GM12878 (cell line): ENCODE measurements around the gene ARIH2. TPM values are rescaled to one million over a fixed set of nuclear protein-coding genes. Genes with fewer than 3 reads are reported as not detected.

Source experiments
- BMI1 ChIP-seq: fragments of 450-650 bp; IDR thresholded peaks from 2 replicates; pipeline ENCODE4 v1.6.1; 2016; ENCODE audit warnings: mild to moderate bottlenecking, moderate library complexity, borderline replicate concordance
- E2F8 ChIP-seq: fragments of 450-650 bp; IDR thresholded peaks from 2 replicates; pipeline ENCODE4 v1.6.1; 2018; ENCODE audit warnings: mild to moderate bottlenecking, low read depth, moderate library complexity; ENCODE audit not compliant: partially characterized antibody
- E4F1 ChIP-seq: fragments of 450-650 bp; IDR thresholded peaks from 2 replicates; pipeline ENCODE4 v1.6.1; 2018; ENCODE audit warnings: borderline replicate concordance, mild to moderate bottlenecking; ENCODE audit not compliant: partially characterized antibody
- JUNB ChIP-seq: IDR thresholded peaks from 2 replicates; pipeline ENCODE4 v1.6.1; 2016; ENCODE audit warnings: antibody characterized with exemption, mild to moderate bottlenecking
- MTA2 ChIP-seq: fragments of 450-650 bp; IDR thresholded peaks from 2 replicates; pipeline ENCODE4 v1.6.1; 2016; ENCODE audit warnings: low read depth, mild to moderate bottlenecking, moderate library complexity
- PAX5 ChIP-seq: IDR thresholded peaks from 2 replicates; pipeline ENCODE4 v1.6.1; 2011; ENCODE audit warnings: low read depth, low read length, borderline replicate concordance
- TAF1 ChIP-seq: IDR thresholded peaks from 2 replicates; pipeline ENCODE4 v1.6.1; 2011; ENCODE audit warnings: mild to moderate bottlenecking, low read depth, low read length, borderline replicate concordance
- TCF3 ChIP-seq: IDR thresholded peaks from 2 replicates; pipeline ENCODE4 v1.6.1; 2012; ENCODE audit warnings: low read depth, mild to moderate bottlenecking, low read length, borderline replicate concordance; ENCODE audit not compliant: insufficient read depth
- USF2 ChIP-seq: IDR thresholded peaks from 2 replicates; pipeline ENCODE4 v1.6.1; 2011; ENCODE audit warnings: low read depth, low read length, improper control_type of control experiment, borderline replicate concordance
- polyA plus RNA-seq, 11 experiments: library from polyadenylated mRNA; depleted of rRNA in 4 of 11; unstranded in 6 of 11; stranded (reverse) in 5 of 11; fragments of >200 nt; fragmentation: Nextera tagmentation in 4 of 11; fragmentation: Illumina TruSeq in 1 of 11; extraction: Ambion mirVana in 4 of 11; extraction: Trizol in 1 of 11; gene quantifications; 1 replicate in 1 of 11; 2 replicates in 10 of 11; pipeline versions ENCODE4 v1.2.1 to v1.2.3, GENCODE V29; 2011 to 2016; ENCODE audit warnings: inconsistent platforms in 2 of 11, missing spikeins in 2 of 11, low read depth in 1 of 11
- total RNA-seq, 4 experiments: library from RNA; depleted of rRNA in 3 of 4; stranded (reverse); fragments of >200 nt in 3 of 4; fragmentation: Illumina TruSeq in 1 of 4; extraction: Trizol in 1 of 4; gene quantifications; 2 replicates each; pipeline versions ENCODE4 v1.2.1 to v1.2.3, GENCODE V29; 2013 to 2021
- TF ChIP-seq, protein P1 (sequence below): IDR thresholded peaks from 2 replicates; pipeline ENCODE4 v1.6.1; 2012; ENCODE audit warnings: improper control_type of control experiment, low read depth, low read length; ENCODE audit not compliant: insufficient replicate concordance

Gene ARIH2
- total and polyA plus RNA-seq, 10 of the 15 experiments (the other 5 are each of a cell fraction or from before 2014, with no cell fraction given), result 18.7 to 74.7 (median 63.7) TPM

DNA sequence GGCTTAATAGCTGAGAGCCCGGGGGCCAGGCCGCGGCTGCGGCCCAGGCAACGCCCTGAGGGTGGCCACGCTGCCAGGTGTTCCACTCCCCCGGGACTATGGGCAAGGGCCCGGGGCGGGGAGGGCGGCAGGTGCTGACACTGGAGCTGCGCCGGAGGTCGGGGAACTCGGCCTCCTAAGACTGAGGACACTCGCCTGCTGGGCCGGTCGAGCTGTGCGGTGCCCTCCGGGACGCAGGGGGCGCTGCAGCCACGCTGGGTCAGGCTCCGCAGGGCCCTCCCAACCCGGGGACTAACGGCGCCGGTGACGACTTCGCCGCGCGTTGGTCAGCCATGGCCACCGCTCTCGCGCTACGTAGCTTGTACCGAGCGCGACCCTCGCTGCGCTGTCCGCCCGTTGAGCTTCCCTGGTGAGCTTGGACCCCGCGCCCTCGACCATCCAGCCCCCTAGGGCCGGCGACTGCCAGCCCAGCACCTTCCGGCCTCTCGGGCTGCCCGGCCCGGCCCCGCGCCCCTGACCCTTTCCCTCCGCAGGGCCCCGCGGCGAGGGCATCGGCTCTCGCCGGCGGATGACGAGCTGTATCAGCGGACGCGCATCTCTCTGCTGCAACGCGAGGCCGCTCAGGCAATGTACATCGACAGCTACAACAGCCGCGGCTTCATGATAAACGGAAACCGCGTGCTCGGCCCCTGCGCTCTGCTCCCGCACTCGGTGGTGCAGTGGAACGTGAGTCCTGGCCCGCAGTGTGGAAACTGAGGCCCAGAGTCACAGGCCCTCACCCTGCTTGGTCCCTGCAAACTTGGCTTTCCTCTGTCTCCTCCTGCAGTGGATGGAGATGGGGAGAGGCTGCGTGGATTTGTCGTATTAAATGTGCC, 103.4 kb downstream of the ARIH2 start, which contains the start of gene NDUFAF3 (continued):
- TF ChIP-seq E2F8, result no peak
- TF ChIP-seq TCF3, result peak; percentile 96
- no peak for TF ChIP-seq E4F1
- no peak for TF ChIP-seq JUNB
- peak; percentile 27; the same call in 1 of the 2 replicates for TF ChIP-seq PAX5
- peak; percentile 82 for TF ChIP-seq TAF1
- no peak for TF ChIP-seq USF2
- no peak for TF ChIP-seq MTA2
- no peak for TF ChIP-seq BMI1
- TF ChIP-seq, protein P1, sequence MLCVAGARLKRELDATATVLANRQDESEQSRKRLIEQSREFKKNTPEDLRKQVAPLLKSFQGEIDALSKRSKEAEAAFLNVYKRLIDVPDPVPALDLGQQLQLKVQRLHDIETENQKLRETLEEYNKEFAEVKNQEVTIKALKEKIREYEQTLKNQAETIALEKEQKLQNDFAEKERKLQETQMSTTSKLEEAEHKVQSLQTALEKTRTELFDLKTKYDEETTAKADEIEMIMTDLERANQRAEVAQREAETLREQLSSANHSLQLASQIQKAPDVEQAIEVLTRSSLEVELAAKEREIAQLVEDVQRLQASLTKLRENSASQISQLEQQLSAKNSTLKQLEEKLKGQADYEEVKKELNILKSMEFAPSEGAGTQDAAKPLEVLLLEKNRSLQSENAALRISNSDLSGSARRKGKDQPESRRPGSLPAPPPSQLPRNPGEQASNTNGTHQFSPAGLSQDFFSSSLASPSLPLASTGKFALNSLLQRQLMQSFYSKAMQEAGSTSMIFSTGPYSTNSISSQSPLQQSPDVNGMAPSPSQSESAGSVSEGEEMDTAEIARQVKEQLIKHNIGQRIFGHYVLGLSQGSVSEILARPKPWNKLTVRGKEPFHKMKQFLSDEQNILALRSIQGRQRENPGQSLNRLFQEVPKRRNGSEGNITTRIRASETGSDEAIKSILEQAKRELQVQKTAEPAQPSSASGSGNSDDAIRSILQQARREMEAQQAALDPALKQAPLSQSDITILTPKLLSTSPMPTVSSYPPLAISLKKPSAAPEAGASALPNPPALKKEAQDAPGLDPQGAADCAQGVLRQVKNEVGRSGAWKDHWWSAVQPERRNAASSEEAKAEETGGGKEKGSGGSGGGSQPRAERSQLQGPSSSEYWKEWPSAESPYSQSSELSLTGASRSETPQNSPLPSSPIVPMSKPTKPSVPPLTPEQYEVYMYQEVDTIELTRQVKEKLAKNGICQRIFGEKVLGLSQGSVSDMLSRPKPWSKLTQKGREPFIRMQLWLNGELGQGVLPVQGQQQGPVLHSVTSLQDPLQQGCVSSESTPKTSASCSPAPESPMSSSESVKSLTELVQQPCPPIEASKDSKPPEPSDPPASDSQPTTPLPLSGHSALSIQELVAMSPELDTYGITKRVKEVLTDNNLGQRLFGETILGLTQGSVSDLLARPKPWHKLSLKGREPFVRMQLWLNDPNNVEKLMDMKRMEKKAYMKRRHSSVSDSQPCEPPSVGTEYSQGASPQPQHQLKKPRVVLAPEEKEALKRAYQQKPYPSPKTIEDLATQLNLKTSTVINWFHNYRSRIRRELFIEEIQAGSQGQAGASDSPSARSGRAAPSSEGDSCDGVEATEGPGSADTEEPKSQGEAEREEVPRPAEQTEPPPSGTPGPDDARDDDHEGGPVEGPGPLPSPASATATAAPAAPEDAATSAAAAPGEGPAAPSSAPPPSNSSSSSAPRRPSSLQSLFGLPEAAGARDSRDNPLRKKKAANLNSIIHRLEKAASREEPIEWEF, result peak; percentile 63
